ENCODE measurements around the gene TSPAN33.

The TSPAN33 gene

DNA sequence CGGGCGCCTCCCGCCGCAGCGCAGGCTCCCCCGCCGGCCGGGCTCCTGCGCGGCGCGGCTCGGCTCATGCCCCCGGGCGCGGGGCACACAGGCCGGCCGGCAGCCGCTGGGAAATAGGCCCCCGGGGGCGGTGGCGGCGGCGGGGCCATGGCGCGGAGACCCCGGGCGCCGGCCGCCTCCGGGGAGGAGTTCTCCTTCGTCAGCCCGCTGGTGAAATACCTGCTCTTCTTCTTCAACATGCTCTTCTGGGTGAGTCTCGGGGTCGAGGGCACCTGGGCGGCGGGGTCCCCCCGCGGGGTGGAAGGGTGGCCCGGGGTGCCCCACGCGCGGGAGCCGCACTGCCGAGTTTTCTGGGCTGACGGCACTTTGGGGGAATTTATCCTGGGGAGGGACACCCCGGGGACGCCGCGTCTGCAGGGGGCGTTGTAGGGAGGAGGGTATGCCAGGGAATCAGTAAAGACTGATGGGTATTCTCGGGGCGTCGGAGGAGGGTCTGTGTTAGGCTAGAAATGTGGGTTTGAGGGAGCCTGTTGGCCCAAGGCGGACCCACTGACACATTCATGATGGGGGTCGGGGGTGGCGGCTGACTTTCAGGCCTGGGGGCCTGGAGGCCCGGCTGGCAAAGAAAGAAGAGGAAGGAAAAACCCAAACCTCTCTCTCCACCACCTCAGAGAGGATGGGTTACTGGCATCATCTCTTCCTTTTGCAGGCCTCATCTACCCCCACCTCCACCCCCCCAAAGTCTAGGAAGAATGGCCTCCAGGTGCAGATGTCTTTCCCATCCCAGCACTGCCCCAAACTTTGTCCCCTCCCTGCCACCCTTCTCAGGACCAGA lies 544 bp downstream of the TSPAN33 start:
- no peak for DNase-seq
- Histone ChIP-seq H3K4me3 (ENCODE audit: low read depth, low read length) (peak overlapping the region; percentile 59), H3K36me3 (no peaks in the 10 kb centered on the region), H3K4me1 (no peaks in the 10 kb centered on the region; the same call in 1 of the 2 replicates), H3K9me3 (no peaks in the 10 kb centered on the region), H3K27me3 (peaks cover 24% of the 10 kb centered on the region)
- peak; percentile 18; the same call in 1 of the 2 replicates for TF ChIP-seq CTCF (IDR thresholded peaks at IDR 0.05; ENCODE audit: low read depth, low read length)

DNA sequence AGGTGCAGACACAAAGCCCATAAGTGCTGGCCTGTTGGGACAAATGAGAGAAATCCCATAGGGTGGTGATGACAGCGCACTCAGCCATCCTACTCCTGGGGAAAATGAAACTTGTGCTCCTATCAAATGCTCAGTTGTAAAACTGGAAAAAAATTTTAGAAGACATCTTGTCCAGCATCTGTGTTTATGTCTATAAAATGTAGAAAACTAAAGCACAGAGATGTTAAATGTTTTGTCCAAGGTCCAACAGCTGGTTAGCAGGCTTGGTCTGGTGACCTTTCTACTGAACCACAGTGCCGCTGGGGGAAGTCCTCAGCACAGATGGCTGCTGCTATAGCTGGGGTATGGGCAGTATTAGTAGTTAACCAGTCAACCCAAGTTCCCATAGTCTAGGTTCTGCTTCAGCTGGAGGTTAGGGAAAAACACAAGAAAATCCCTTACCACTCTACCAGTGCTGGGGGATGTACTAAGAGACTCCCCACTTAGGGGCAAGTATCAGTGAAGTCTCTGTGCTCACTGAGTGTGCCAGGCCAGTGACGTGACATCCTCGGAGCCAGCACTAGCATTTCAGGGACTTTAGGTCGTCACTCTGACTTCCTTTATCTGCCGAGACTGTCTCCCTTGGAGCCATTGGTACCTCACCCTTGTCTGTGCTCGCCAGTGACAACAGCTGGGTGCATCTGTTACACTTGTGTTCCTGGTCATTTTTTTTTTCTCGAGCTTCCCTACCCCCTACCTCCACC lies 1.9 kb downstream of the TSPAN33 start:
- Histone ChIP-seq H3K9me3 (no peaks in the 10 kb centered on the region), H3K36me3 (no peaks in the 10 kb centered on the region), H3K4me3 (ENCODE audit: low read depth, low read length) (no peak overlapping the region), H3K4me1 (peaks cover 3% of the 10 kb centered on the region; the same call in 1 of the 2 replicates), H3K27me3 (peaks cover 24% of the 10 kb centered on the region)
- TF ChIP-seq CTCF (IDR thresholded peaks at IDR 0.05; ENCODE audit: low read depth, low read length) = no peak
- DNase-seq = no peak

DNA sequence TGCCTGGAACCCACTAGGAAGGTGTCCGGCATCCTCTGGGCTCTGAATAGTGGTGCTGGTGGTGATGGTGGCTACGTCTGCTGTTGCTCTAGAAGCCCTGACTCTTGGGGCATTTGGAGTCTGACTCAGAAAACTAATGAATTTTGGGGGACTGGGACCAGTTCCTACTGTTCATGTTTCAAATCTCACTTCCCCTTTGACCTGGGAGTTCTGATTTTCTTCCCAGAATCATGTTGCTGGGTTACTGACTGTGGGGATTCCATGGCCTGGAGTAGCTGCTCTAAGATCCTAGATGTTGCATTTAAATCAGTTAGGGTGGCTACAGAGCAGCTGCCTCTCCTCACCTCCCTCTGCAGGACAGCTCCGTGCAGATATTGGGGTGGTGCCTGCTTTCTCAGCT lies 3.2 kb downstream of the TSPAN33 start:
- Histone ChIP-seq H3K4me1 (peaks cover 3% of the 10 kb centered on the region; the same call in 1 of the 2 replicates), H3K27me3 (peaks cover 15% of the 10 kb centered on the region), H3K36me3 (no peaks in the 10 kb centered on the region), H3K9me3 (no peaks in the 10 kb centered on the region), H3K4me3 (ENCODE audit: low read depth, low read length) (no peak overlapping the region)
- no peak for DNase-seq
- no peak for TF ChIP-seq CTCF (IDR thresholded peaks at IDR 0.05; ENCODE audit: low read depth, low read length)

GRCh38 chr7:129149511-129149910 lies 5.0 kb downstream of the TSPAN33 start:
- no peaks in the 10 kb centered on the region for H3K9me3 ChIP-seq
- H3K27me3 ChIP-seq = no peaks in the 10 kb centered on the region
- no peak for DNase-seq
- no peak overlapping the region for H3K4me3 ChIP-seq (ENCODE audit: low read depth, low read length)
- peaks cover 3% of the 10 kb centered on the region; the same call in 1 of the 2 replicates for H3K4me1 ChIP-seq
- no peaks in the 10 kb centered on the region for H3K36me3 ChIP-seq
- TF ChIP-seq CTCF (IDR thresholded peaks at IDR 0.05; ENCODE audit: low read depth, low read length) = no peak

DNA sequence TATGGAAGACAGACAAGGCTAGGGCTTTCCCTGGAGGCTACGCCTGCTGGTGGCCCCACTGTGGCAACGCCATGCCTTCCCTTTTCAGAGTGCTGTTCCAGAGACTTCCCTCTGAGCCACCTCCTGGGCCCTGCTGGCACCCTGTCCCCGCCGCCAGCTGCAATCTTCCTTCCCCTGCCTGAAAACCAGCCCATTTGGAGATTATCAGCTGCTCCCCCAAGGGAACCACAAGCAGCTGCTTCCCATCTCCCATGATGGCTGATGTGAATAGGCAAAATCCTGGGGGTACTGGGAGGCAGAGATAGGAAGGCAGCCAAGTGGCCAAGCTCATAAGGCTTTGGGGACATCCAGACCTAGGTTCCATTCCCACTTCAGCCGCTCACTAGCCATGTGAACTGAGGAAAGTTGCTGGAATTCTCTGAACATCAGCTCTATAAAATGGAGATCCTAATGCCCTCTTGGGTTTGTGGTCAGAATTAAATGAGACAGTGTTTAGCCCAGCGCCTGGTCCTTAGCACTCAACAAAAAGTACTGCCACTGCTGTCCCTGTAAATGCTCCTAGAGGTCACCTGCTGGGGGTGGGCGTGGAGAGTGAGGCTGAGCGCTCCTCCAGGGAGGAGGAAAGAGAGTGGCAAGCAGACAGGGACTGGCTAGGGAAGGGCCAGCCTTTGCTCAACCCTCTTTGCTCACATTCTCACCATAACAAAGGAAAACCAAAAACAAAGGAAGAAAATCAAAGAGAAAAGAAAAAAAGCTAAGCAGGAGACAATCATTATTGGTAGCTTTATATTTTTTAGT lies 5.9 kb downstream of the TSPAN33 start:
- Histone ChIP-seq H3K4me3 (ENCODE audit: low read depth, low read length) (no peak overlapping the region), H3K4me1 (peaks cover 3% of the 10 kb centered on the region; the same call in 1 of the 2 replicates), H3K36me3 (no peaks in the 10 kb centered on the region), H3K27me3 (no peaks in the 10 kb centered on the region), H3K9me3 (no peaks in the 10 kb centered on the region)
- peak; percentile 26 for DNase-seq
- no peak for TF ChIP-seq CTCF (IDR thresholded peaks at IDR 0.05; ENCODE audit: low read depth, low read length)

Measured in BE2C (cell line).